Brain microvascular endothelial cell (primary cell): ENCODE results near the gene SH3YL1.

ENCODE experiments used
- DNase-seq: peaks from one replicate; pipeline ENCODE4 v3.0.0-alpha.2; 2020
- H3K27ac ChIP-seq: fragments of 250-450 bp; sonication (Bioruptor Pico); 2 replicates; pipeline ENCODE4 v1.5.1; 2020; ENCODE audit warnings: mild to moderate bottlenecking, moderate library complexity
- H3K27me3 ChIP-seq: fragments of 250-450 bp; sonication (Bioruptor Pico); replicated peaks from 2 replicates; pipeline ENCODE4 v1.5.1; 2020; ENCODE audit warnings: mild to moderate bottlenecking
- H3K36me3 ChIP-seq: fragments of 250-450 bp; sonication (Bioruptor Pico); replicated peaks from 2 replicates; pipeline ENCODE4 v1.5.1; 2020; ENCODE audit warnings: mild to moderate bottlenecking
- H3K4me3 ChIP-seq: 2 replicates; pipeline ENCODE4 v1.5.1; 2011; ENCODE audit warnings: low read depth, mild to moderate bottlenecking, control low read depth, low read length, moderate library complexity
- CTCF ChIP-seq: IDR thresholded peaks from 2 replicates; pipeline ENCODE4 v1.5.1; 2011; ENCODE audit warnings: low read depth, mild to moderate bottlenecking, moderate library complexity, low read length, control low read depth, inconsistent platforms; ENCODE audit errors: missing control alignments
- in situ Hi-C: cut with HindIII; loops from 2 replicates; pipeline ENCODE4 v1.10.0; 2017; ENCODE audit warnings: low sequenced_read_pairs, low pct_ligation_motif_present

Gene SH3YL1

DNA sequence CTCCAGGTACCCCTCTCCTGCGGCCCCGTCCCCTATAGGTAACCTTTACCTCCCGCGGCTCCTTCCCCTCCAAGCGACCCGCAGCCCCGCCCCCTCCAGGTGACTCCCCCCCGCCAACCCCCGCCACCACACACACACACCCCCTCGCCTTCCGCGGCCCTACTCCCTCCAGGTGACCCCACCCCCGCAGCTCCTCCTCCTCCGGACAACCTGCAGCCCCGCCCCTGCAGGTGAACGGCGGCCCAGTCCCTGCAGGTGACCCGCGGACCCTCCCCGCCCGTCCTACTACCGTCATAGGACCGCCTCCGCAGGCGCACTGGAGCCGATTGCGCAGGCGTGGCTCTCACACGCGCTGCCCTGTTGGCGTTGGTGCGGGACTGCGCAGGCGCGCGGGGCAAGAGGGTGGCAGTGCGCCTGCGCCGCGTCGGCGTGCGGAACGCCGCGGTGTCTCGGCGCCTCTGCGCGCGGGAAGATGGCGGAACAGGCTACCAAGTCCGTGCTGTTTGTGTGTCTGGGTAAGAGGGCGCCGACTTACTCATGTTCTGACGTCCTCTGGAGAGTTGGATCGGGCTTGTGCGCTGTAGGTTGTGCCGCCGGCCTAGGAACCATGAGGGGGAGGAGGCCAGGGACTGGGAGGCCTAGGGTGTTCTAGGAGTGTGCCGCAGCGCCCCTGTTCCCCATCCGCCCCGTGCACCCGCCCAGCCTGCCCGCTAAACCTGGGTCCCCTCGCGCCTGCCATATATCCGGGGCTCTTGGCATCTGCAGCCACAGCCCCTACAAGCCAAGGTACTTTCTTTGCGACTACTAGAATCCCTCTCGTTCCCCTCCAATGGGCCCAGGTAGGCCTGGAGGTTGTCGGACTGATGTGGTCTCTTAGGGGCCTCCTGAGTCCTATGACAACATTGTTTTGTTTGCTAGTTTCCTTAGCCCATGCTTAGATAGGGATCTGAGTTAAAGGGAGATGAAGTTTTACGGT lies 949 bp upstream of the SH3YL1 start, which contains the start of gene ACP1:
TSS of gene ACP1 (plus strand) at position 455 of the 976 bp plus-strand sequence. CDS start at position 473, 18 bp downstream.
- H3K4me3 ChIP-seq, result peak within 1 kb of the TSS; percentile 94
- peak within 1 kb of the TSS; percentile 77 for H3K27ac ChIP-seq
- no peaks in the 10 kb centered on the region for H3K36me3 ChIP-seq
- DNase-seq, result peak; percentile 84
- TF ChIP-seq CTCF, result no peak
- no peaks in the 10 kb centered on the region for H3K27me3 ChIP-seq
- in situ Hi-C loops, result no loop called here

DNA sequence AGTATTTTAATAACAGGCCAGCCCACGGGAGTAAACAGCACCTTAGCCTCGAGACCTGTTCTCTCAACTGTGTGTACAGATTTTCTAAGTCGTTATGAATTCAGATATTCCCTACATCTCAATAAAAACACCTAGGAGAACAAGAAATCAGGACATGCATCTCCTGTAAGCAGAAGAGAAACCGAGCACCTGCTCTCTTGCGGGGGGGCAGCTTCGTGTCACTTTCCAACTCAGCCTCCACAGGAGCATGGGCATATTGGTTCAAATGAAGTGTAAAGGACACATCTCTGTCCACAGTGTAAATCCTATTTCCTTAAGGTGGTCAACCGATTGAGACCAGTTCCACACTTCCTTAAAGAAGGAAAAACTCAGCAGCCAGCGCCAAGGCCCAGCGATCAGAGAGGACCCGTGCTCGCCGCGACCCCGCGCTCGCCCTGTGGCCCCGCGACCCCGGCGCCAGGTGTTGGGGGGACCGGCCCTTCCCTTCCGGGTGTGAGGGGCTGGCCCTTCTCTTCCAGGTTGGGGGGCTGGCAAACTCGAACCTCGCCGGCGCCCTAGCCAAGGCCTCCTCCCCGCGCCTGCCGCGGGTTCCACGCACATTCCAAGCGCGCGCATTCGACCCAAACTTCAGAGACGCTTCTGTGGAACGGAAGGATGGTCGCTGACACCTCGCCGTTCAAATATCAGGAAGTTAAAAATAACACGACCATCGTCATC lies 652 bp downstream of the SH3YL1 start:
- in situ Hi-C loops, result no loop called here
- Histone ChIP-seq H3K36me3 (no peaks in the 10 kb centered on the region), H3K4me3 (peak overlapping the region; percentile 94), H3K27me3 (no peaks in the 10 kb centered on the region), H3K27ac (no peak overlapping the region)
- DNase-seq, result no peak
- TF ChIP-seq CTCF, result no peak

DNA sequence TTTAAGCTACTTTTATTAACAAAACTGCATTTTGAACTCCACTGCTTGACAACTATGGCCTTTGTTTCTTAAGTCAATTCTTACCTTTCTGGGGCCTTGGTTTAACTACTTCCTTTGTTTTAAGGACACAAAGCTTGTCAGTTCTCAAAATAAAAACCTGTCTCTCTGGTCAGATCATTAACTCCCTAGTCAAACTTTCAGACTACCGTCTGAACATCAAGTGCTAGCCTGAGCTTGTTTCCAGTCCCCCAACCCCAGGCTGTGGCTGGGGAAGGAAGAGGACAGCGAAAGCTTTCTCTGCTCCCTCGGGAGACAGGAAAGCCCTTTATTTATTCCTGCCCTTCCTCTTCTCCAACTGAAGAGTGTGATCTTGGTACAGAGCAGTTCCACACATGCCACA lies 1.7 kb downstream of the SH3YL1 start:
- in situ Hi-C loops, result no loop called here
- Histone ChIP-seq H3K36me3 (no peaks in the 10 kb centered on the region), H3K4me3 (no peak overlapping the region), H3K27me3 (no peaks in the 10 kb centered on the region), H3K27ac (no peak overlapping the region)
- DNase-seq, result no peak
- TF ChIP-seq CTCF, result no peak

DNA sequence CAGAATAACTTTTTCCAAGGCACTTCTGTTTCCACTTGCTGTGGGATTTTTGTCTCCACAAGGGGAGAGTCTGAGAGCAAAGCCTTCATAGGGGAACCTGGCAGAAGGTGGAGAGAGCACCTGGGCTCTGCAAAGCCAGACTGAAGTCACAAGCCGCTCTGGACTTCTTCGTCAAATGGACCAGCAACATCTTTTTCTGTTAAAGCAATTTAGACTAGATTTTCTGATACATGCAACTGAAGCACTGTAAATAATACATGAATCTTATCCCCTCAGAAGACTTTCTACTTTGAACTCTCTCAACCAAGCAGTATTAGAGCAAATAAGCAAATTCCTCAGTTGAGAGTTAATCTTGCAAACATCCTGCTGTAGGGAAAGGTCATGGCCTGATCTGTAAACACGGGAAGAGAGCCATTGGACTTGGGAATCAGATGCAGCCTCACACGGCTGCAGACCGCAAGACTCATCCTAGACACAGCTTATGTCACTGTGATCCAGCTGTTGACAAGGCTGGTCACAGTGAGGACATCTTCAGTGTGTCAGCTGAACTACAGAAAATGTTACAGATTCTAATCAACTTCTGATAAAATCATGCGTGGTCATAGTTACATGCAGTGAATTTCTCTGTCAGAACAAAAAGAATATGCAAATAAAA lies 3.2 kb downstream of the SH3YL1 start:
- TF ChIP-seq CTCF, result no peak
- no peak for DNase-seq
- in situ Hi-C loops, result no loop called here
- Histone ChIP-seq H3K27ac (no peak overlapping the region), H3K36me3 (no peaks in the 10 kb centered on the region), H3K27me3 (no peaks in the 10 kb centered on the region), H3K4me3 (no peak overlapping the region)

DNA sequence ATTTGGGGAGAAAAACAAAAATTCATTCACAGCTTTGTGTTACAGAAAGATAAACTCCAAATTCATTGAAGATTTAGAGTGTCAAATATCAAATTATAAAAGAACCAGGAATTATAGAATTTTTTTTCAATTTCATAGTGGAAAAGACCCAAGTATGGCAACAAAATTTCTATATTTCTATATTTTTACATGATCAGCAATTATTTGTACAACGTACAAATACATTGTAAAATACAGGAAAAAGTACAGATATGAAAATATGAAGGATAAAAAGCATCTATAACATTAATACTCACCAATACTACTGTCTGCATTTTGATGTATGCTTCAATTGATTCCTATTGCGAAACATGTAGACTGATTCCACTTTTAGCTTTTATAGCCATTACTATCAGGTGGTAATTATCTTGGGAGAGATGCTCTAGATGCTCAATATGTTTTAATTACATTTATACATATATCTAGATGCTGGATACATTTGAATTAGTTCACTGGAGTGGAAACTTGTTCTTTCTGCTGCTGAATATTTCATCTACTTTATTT lies 4.0 kb downstream of the SH3YL1 start:
- TF ChIP-seq CTCF, result no peak
- in situ Hi-C loops, result no loop called here
- no peak for DNase-seq
- Histone ChIP-seq H3K36me3 (no peaks in the 10 kb centered on the region), H3K4me3 (no peak overlapping the region), H3K27ac (no peak overlapping the region), H3K27me3 (no peaks in the 10 kb centered on the region)
